Ureter (tissue), 1 donor: ENCODE data around the gene ZNF182. TPM values are rescaled to one million over a fixed set of nuclear protein-coding genes. Genes with fewer than 3 reads are reported as not detected.
"Not testable (repeated sequence)": the region's sequence is repeated elsewhere in the genome, so short reads cannot be mapped to it uniquely, and the experiment has no call there.

Experiments used
- DNase-seq: peaks from one replicate; pipeline ENCODE4 v3.0.0-alpha.2; 2020; ENCODE audit warnings: low spot score
- total RNA-seq: library from RNA; stranded (reverse); gene quantifications from one replicate; pipeline ENCODE4 v1.2.4, GENCODE V29; 2023
- donor health status: DM: yes; HTN: yes; CAD: no.

ZNF182 gene
- total RNA-seq, 1 donor from 2014 or later, result 7.0 TPM

- no peak for DNase-seq
These were observed 2.5 kb downstream of the ZNF182 start for GRCh38 chrX:48001260-48001659.

- DNase-seq, result no peak
These were observed 11.1 kb downstream of the ZNF182 start for GRCh38 chrX:47992669-47993068.

- no peak for DNase-seq
These were observed 11.8 kb downstream of the ZNF182 start for GRCh38 chrX:47992095-47992380.

GRCh38 chrX:47991263-47992094, 12.3 kb downstream of the ZNF182 start:
- no peak for DNase-seq

GRCh38 chrX:47976254-47977151, 27.3 kb downstream of the ZNF182 start:
- DNase-seq, result no peak

- no peak for DNase-seq
These were observed 30.6 kb downstream of the ZNF182 start for GRCh38 chrX:47973235-47973634.

- DNase-seq, result not testable (repeated sequence)
These were observed 38.3 kb downstream of the ZNF182 start for GRCh38 chrX:47965526-47965925.

- DNase-seq, result not testable (repeated sequence)
These were observed 42.0 kb downstream of the ZNF182 start for GRCh38 chrX:47961830-47962229.

GRCh38 chrX:47960406-47960805, 43.4 kb downstream of the ZNF182 start:
- no peak for DNase-seq

- DNase-seq, result no peak
These were observed 44.9 kb downstream of the ZNF182 start for GRCh38 chrX:47958761-47959342.

GRCh38 chrX:47958206-47958605, 45.6 kb downstream of the ZNF182 start:
- not testable (repeated sequence) for DNase-seq

GRCh38 chrX:47956016-47956415, 47.8 kb downstream of the ZNF182 start:
- no peak for DNase-seq

- DNase-seq, result not testable (repeated sequence)
These were observed 48.5 kb downstream of the ZNF182 start for GRCh38 chrX:47955295-47955694.

- DNase-seq, result no peak
These were observed 62.4 kb downstream of the ZNF182 start for GRCh38 chrX:47941423-47941822.

GRCh38 chrX:47940448-47940847, 63.3 kb downstream of the ZNF182 start:
- no peak for DNase-seq

- no peak for DNase-seq
These were observed 66.9 kb downstream of the ZNF182 start for GRCh38 chrX:47936940-47937317.

- no peak for DNase-seq
These were observed 67.4 kb downstream of the ZNF182 start for GRCh38 chrX:47936224-47936939.

GRCh38 chrX:47933946-47934345, 69.8 kb downstream of the ZNF182 start:
- DNase-seq, result no peak

GRCh38 chrX:47931970-47932369, 71.8 kb downstream of the ZNF182 start:
- not testable (repeated sequence) for DNase-seq

- no peak for DNase-seq
These were observed 76.6 kb downstream of the ZNF182 start for GRCh38 chrX:47927212-47927611.
